Measurements from ENCODE around the gene MBD5. TPM values are rescaled to one million over a fixed set of nuclear protein-coding genes. Genes with fewer than 3 reads are reported as not detected.
A peak's percentile ranks its signal among the peaks of the same experiment; 100 is the strongest.

Gene MBD5
- total and polyA plus RNA-seq, 12 donors, result 5.6 to 61.7 (median 40.5) TPM

DNA sequence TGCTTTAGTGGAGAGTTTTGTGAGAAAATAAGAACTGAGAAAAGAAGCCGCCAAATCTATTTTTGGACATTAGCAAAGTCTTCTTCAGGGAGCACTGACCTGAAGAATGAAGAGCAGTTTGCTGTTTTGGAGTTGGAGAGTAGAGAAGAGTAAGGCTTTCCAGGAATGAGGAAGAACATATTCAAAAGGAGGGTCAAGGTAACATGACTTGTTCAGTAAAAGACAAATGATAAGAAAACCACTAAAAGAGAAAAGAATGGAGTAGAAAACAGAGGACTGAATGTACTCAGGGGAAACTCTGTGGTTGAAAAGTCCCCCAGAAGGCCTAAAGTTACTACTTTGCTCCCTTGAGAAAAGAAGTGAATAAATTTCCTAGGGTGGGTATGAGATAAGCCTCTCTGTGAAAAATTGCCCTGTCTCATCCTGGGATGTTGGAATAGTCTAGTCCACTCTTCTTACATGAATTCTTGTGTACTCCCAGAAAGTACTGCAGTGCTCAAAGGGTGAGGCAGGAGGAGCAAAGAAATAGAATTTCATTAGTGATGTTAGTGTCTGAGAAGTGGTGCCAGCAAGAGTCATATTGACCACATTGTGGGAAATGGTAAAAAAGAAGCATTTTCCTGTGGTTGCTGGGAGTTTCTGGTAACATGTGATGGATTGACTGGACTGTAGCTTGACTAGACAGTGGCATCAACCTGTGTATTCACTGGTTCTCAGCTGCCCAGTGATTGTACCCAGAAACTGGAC, 27.8 kb downstream of the MBD5 start:
- TF ChIP-seq, protein P1, sequence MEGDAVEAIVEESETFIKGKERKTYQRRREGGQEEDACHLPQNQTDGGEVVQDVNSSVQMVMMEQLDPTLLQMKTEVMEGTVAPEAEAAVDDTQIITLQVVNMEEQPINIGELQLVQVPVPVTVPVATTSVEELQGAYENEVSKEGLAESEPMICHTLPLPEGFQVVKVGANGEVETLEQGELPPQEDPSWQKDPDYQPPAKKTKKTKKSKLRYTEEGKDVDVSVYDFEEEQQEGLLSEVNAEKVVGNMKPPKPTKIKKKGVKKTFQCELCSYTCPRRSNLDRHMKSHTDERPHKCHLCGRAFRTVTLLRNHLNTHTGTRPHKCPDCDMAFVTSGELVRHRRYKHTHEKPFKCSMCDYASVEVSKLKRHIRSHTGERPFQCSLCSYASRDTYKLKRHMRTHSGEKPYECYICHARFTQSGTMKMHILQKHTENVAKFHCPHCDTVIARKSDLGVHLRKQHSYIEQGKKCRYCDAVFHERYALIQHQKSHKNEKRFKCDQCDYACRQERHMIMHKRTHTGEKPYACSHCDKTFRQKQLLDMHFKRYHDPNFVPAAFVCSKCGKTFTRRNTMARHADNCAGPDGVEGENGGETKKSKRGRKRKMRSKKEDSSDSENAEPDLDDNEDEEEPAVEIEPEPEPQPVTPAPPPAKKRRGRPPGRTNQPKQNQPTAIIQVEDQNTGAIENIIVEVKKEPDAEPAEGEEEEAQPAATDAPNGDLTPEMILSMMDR (IDR thresholded peaks at IDR 0.05), result no peak
- no peak for TF ChIP-seq POLR2A (IDR thresholded peaks at IDR 0.05)
- 71 to 90% (median 82%) methylated on average over 1 of the region's 1 CpG for WGBS, 4 donors
- no peaks in the 10 kb centered on the region for H3K9me3 ChIP-seq (replicated peaks in 1 of 3)
- H3K4me3 ChIP-seq, result no peak overlapping the region
- intact Hi-C loops (cut with DNase I), result no loop called here
- H3K36me3 ChIP-seq (replicated peaks in 1 of 2), result no peaks in the 10 kb centered on the region
- DNase-seq, result no peak
- H3K4me1 ChIP-seq (replicated peaks in 1 of 2), result peaks cover 0 to 7% of the 10 kb centered on the region in 2 donors
- no peaks in the 10 kb centered on the region for H3K27me3 ChIP-seq
- peak overlapping the region in 1 of 5 donors; percentile 4 for H3K27ac ChIP-seq

- Histone ChIP-seq H3K4me1 (replicated peaks in 1 of 2) (peaks cover 0 to 7% of the 10 kb centered on the region in 2 donors), H3K36me3 (replicated peaks in 1 of 2) (no peaks in the 10 kb centered on the region), H3K27me3 (no peaks in the 10 kb centered on the region), H3K4me3 (no peak overlapping the region), H3K9me3 (replicated peaks in 1 of 3) (no peaks in the 10 kb centered on the region), H3K27ac (no peak overlapping the region)
- intact Hi-C loops (cut with DNase I), result no loop called here
- DNase-seq, result no peak
- TF ChIP-seq, protein P1 (IDR thresholded peaks at IDR 0.05), result no peak
- TF ChIP-seq POLR2A (IDR thresholded peaks at IDR 0.05), result no peak
These were observed 28.4 kb downstream of the MBD5 start for GRCh38 chr2:148049284-148049683.

DNA sequence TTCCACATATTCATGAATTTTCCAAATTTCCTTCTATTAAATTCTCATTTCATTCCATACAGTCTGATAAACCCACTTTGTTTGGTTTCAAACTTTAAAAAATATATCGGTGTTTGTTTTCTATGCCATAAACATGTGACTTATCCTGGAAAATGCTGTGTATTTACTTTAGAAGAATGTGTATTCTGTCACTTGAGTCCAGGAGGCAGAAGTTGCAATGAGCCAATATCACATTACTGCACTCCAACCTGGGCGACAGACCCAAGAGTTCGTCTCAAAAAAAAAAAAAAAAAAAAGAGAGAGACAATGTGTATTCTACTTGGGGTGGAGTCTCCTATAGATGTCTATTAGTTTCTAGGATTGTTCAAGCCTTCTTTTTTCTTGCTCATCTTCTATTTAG, 31.8 kb downstream of the MBD5 start:
- peaks cover 0 to 7% of the 10 kb centered on the region in 2 donors for H3K4me1 ChIP-seq (replicated peaks in 1 of 2)
- no peak overlapping the region for H3K27ac ChIP-seq
- TF ChIP-seq POLR2A (IDR thresholded peaks at IDR 0.05), result no peak
- TF ChIP-seq, protein P1 (IDR thresholded peaks at IDR 0.05), result no peak
- no peak overlapping the region for H3K4me3 ChIP-seq
- intact Hi-C loops (cut with DNase I), result no loop called here
- WGBS, 4 donors, result 92 to 98% (median 97%) methylated on average over 3 of the region's 3 CpGs
- no peak for DNase-seq
- H3K36me3 ChIP-seq (replicated peaks in 1 of 2), result no peaks in the 10 kb centered on the region
- H3K9me3 ChIP-seq (replicated peaks in 1 of 3), result peaks cover 0 to 4% (median 0%) of the 10 kb centered on the region in 3 donors
- H3K27me3 ChIP-seq, result no peaks in the 10 kb centered on the region

GRCh38 chr2:148058641-148059040, 37.8 kb downstream of the MBD5 start:
- Histone ChIP-seq H3K4me3 (no peak overlapping the region), H3K9me3 (replicated peaks in 1 of 3) (peaks cover 0 to 11% (median 0%) of the 10 kb centered on the region in 3 donors), H3K4me1 (replicated peaks in 1 of 2) (no peaks in the 10 kb centered on the region), H3K36me3 (replicated peaks in 1 of 2) (no peaks in the 10 kb centered on the region), H3K27me3 (no peaks in the 10 kb centered on the region), H3K27ac (no peak overlapping the region)
- intact Hi-C loops (cut with DNase I), result no loop called here
- no peak for TF ChIP-seq POLR2A (IDR thresholded peaks at IDR 0.05)
- TF ChIP-seq, protein P1 (IDR thresholded peaks at IDR 0.05), result no peak
- WGBS, 4 donors, result 92 to 98% (median 94%) methylated on average over 1 of the region's 1 CpG
- DNase-seq, result no peak

All from adrenal gland (tissue), 12 donors.